ENCODE data around the gene SLC4A2. TPM values are rescaled to one million over a fixed set of nuclear protein-coding genes. Genes with fewer than 3 reads are reported as not detected.

Gene SLC4A2
- total RNA-seq, 1 donor from 2014 or later, result 128 TPM

- no peak overlapping the region for H3K27ac Mint-ChIP-seq
- no peaks in the 10 kb centered on the region for H3K9me3 Mint-ChIP-seq
- no peak overlapping the region for H3K4me3 Mint-ChIP-seq
- H3K27me3 Mint-ChIP-seq (ENCODE audit: insufficient read depth), result peaks cover 3% of the 10 kb centered on the region
- intact Hi-C loops (cut with micrococcal nuclease), result no loop called here
- H3K4me1 Mint-ChIP-seq (ENCODE audit: low read depth), result peaks cover 16% of the 10 kb centered on the region
- no peak for DNase-seq (ENCODE audit: low spot score)
- peaks cover 3% of the 10 kb centered on the region for H3K36me3 Mint-ChIP-seq (ENCODE audit: low read depth)
Observed at GRCh38 chr7:151093748-151094147, 34.4 kb downstream of the SLC4A2 start.

- H3K9me3 Mint-ChIP-seq, result no peaks in the 10 kb centered on the region
- no peaks in the 10 kb centered on the region for H3K36me3 Mint-ChIP-seq (ENCODE audit: low read depth)
- H3K27ac Mint-ChIP-seq, result no peak overlapping the region
- intact Hi-C loops (cut with micrococcal nuclease), result no loop called here
- H3K27me3 Mint-ChIP-seq (ENCODE audit: insufficient read depth), result no peaks in the 10 kb centered on the region
- H3K4me3 Mint-ChIP-seq, result no peak overlapping the region
- no peak for DNase-seq (ENCODE audit: low spot score)
- peaks cover 9% of the 10 kb centered on the region for H3K4me1 Mint-ChIP-seq (ENCODE audit: low read depth)
Observed at GRCh38 chr7:151094675-151095074, 35.3 kb downstream of the SLC4A2 start.

GRCh38 chr7:151095123-151095797 is 35.9 kb downstream of the SLC4A2 start:
- intact Hi-C loops (cut with micrococcal nuclease), result no loop called here
- Mint-ChIP-seq H3K9me3 (no peaks in the 10 kb centered on the region), H3K27me3 (ENCODE audit: insufficient read depth) (no peaks in the 10 kb centered on the region)

GRCh38 chr7:151095828-151096475 is 36.6 kb downstream of the SLC4A2 start:
- no peak for DNase-seq (ENCODE audit: low spot score)
- Mint-ChIP-seq H3K27me3 (ENCODE audit: insufficient read depth) (no peaks in the 10 kb centered on the region), H3K36me3 (ENCODE audit: low read depth) (no peaks in the 10 kb centered on the region), H3K9me3 (no peaks in the 10 kb centered on the region), H3K27ac (no peak overlapping the region), H3K4me1 (ENCODE audit: low read depth) (peaks cover 9% of the 10 kb centered on the region), H3K4me3 (no peak overlapping the region)
- intact Hi-C loops (cut with micrococcal nuclease), result no loop called here

More at GRCh38 chr7:151095123-151095797, 35.9 kb downstream of the SLC4A2 start:
- no peak for DNase-seq (ENCODE audit: low spot score)
- H3K4me1 Mint-ChIP-seq (ENCODE audit: low read depth), result peaks cover 9% of the 10 kb centered on the region
- H3K4me3 Mint-ChIP-seq, result no peak overlapping the region
- H3K36me3 Mint-ChIP-seq (ENCODE audit: low read depth), result no peaks in the 10 kb centered on the region
- no peak overlapping the region for H3K27ac Mint-ChIP-seq

GRCh38 chr7:151099486-151100211 is 40.3 kb downstream of the SLC4A2 start:
- no peak for DNase-seq (ENCODE audit: low spot score)
- H3K4me3 Mint-ChIP-seq, result no peak overlapping the region
- H3K4me1 Mint-ChIP-seq (ENCODE audit: low read depth), result no peaks in the 10 kb centered on the region
- H3K9me3 Mint-ChIP-seq, result no peaks in the 10 kb centered on the region
- intact Hi-C loops (cut with micrococcal nuclease), result no loop called here
- no peaks in the 10 kb centered on the region for H3K36me3 Mint-ChIP-seq (ENCODE audit: low read depth)
- no peak overlapping the region for H3K27ac Mint-ChIP-seq
- H3K27me3 Mint-ChIP-seq (ENCODE audit: insufficient read depth), result no peaks in the 10 kb centered on the region

GRCh38 chr7:151100921-151101320 is 41.5 kb downstream of the SLC4A2 start:
- H3K27ac Mint-ChIP-seq, result no peak overlapping the region

GRCh38 chr7:151101621-151102396 is 42.4 kb downstream of the SLC4A2 start:
- H3K36me3 Mint-ChIP-seq (ENCODE audit: low read depth), result no peaks in the 10 kb centered on the region
- H3K9me3 Mint-ChIP-seq, result no peaks in the 10 kb centered on the region
- no peak overlapping the region for H3K4me3 Mint-ChIP-seq
- H3K27ac Mint-ChIP-seq, result no peak overlapping the region
- peaks cover 3% of the 10 kb centered on the region for H3K27me3 Mint-ChIP-seq (ENCODE audit: insufficient read depth)
- DNase-seq (ENCODE audit: low spot score), result no peak
- no peaks in the 10 kb centered on the region for H3K4me1 Mint-ChIP-seq (ENCODE audit: low read depth)
- intact Hi-C loops (cut with micrococcal nuclease), result no loop called here

More at GRCh38 chr7:151100921-151101320, 41.5 kb downstream of the SLC4A2 start:
- Mint-ChIP-seq H3K4me3 (no peak overlapping the region), H3K36me3 (ENCODE audit: low read depth) (no peaks in the 10 kb centered on the region), H3K9me3 (no peaks in the 10 kb centered on the region), H3K27me3 (ENCODE audit: insufficient read depth) (peaks cover 2% of the 10 kb centered on the region), H3K4me1 (ENCODE audit: low read depth) (no peaks in the 10 kb centered on the region)
- intact Hi-C loops (cut with micrococcal nuclease), result no loop called here
- DNase-seq (ENCODE audit: low spot score), result no peak

- no peak overlapping the region for H3K4me3 Mint-ChIP-seq
- no peak overlapping the region for H3K27ac Mint-ChIP-seq
- intact Hi-C loops (cut with micrococcal nuclease), result no loop called here
- DNase-seq (ENCODE audit: low spot score), result no peak
- H3K4me1 Mint-ChIP-seq (ENCODE audit: low read depth), result no peaks in the 10 kb centered on the region
- H3K27me3 Mint-ChIP-seq (ENCODE audit: insufficient read depth), result peaks cover 3% of the 10 kb centered on the region
- H3K9me3 Mint-ChIP-seq, result no peaks in the 10 kb centered on the region
- no peaks in the 10 kb centered on the region for H3K36me3 Mint-ChIP-seq (ENCODE audit: low read depth)
Observed at GRCh38 chr7:151102991-151103390, 43.6 kb downstream of the SLC4A2 start.

- intact Hi-C loops (cut with micrococcal nuclease), result no loop called here
- no peak for DNase-seq (ENCODE audit: low spot score)
- H3K4me1 Mint-ChIP-seq (ENCODE audit: low read depth), result no peaks in the 10 kb centered on the region
- peaks cover 3% of the 10 kb centered on the region for H3K27me3 Mint-ChIP-seq (ENCODE audit: insufficient read depth)
- no peaks in the 10 kb centered on the region for H3K36me3 Mint-ChIP-seq (ENCODE audit: low read depth)
- H3K9me3 Mint-ChIP-seq, result no peaks in the 10 kb centered on the region
- H3K4me3 Mint-ChIP-seq, result no peak overlapping the region
- no peak overlapping the region for H3K27ac Mint-ChIP-seq
Observed at GRCh38 chr7:151103973-151104372, 44.6 kb downstream of the SLC4A2 start.

GRCh38 chr7:151104411-151105235 is 45.2 kb downstream of the SLC4A2 start:
- intact Hi-C loops (cut with micrococcal nuclease), result no loop called here
- Mint-ChIP-seq H3K27ac (no peak overlapping the region), H3K36me3 (ENCODE audit: low read depth) (no peaks in the 10 kb centered on the region), H3K9me3 (no peaks in the 10 kb centered on the region), H3K4me1 (ENCODE audit: low read depth) (no peaks in the 10 kb centered on the region), H3K27me3 (ENCODE audit: insufficient read depth) (peaks cover 3% of the 10 kb centered on the region), H3K4me3 (no peak overlapping the region)
- no peak for DNase-seq (ENCODE audit: low spot score)

GRCh38 chr7:151107882-151108281 is 48.5 kb downstream of the SLC4A2 start:
- H3K27me3 Mint-ChIP-seq (ENCODE audit: insufficient read depth), result peaks cover 6% of the 10 kb centered on the region
- H3K36me3 Mint-ChIP-seq (ENCODE audit: low read depth), result no peaks in the 10 kb centered on the region
- DNase-seq (ENCODE audit: low spot score), result no peak
- H3K9me3 Mint-ChIP-seq, result no peaks in the 10 kb centered on the region
- no peaks in the 10 kb centered on the region for H3K4me1 Mint-ChIP-seq (ENCODE audit: low read depth)
- H3K4me3 Mint-ChIP-seq, result no peak overlapping the region
- no peak overlapping the region for H3K27ac Mint-ChIP-seq
- intact Hi-C loops (cut with micrococcal nuclease), result no loop called here
